GM12878 (cell line): ENCODE measurements around the gene GJC3. TPM values are rescaled to one million over a fixed set of nuclear protein-coding genes. Genes with fewer than 3 reads are reported as not detected.

Experiments used
- ATAC-seq: fragments of 200-7000 bp; cut with Tn5 transposase; 3 replicates; pipeline ENCODE4 v1.9.1; 2020; ENCODE audit warnings: mild to moderate bottlenecking, moderate library complexity
- BruUV-seq: library from RNA; stranded (reverse); fragments of 400-500 nt; replicated peaks from 2 replicates; lab custom pipeline; 2021; lab: Mats Ljungman, UMichigan
- CTCF ChIA-PET: fragments of 300-600 bp; sonication (Branson Sonifier 250); formaldehyde crosslinking; extraction: SDS; loops from one replicate; lab custom pipeline; 2021; ENCODE audit warnings: inconsistent platforms; lab: Yijun Ruan, JAX
- POLR2A ChIA-PET: fragments of 350-600 bp; formaldehyde crosslinking; extraction: SDS; loops from one replicate; lab custom pipeline; 2021; ENCODE audit warnings: inconsistent platforms; lab: Charles Lee
- RAD21 ChIA-PET: fragments of 300-600 bp; sonication (Branson Sonifier 250); formaldehyde crosslinking; loops from one replicate; lab custom pipeline; 2023; ENCODE audit warnings: antibody characterized with exemption; ENCODE audit not compliant: unreplicated experiment; lab: Charles Lee
- SMC1A ChIA-PET: fragments of 300-600 bp; sonication (Branson Sonifier 250); formaldehyde crosslinking; loops from one replicate; lab custom pipeline; 2023; ENCODE audit not compliant: unreplicated experiment, uncharacterized antibody; lab: Charles Lee
- DNase-seq: peaks from one replicate; pipeline ENCODE4 v3.0.0-alpha.2; 2011; ENCODE audit warnings: low read depth, low spot score
- FAIRE-seq: peaks from 3 replicates; lab custom pipeline; 2011; peaks lifted over from hg19 to GRCh38; lab: Jason Lieb, UNC
- H2AFZ ChIP-seq: 2 replicates; pipeline ENCODE4 v1.6.0; 2011; ENCODE audit warnings: low read depth, low read length, control low read depth; ENCODE audit not compliant: control insufficient read depth
- H3K27ac ChIP-seq: 2 replicates; pipeline ENCODE4 v1.5.1; 2011; ENCODE audit warnings: control low read depth; ENCODE audit not compliant: control insufficient read depth, insufficient read depth
- H3K27me3 ChIP-seq, 2 experiments: replicated peaks in 1 of 2; 2 replicates each; pipeline versions ENCODE4 v1.6.0 to v1.6.1; 2011; ENCODE audit warnings: low read length in 1 of 2; ENCODE audit not compliant: control insufficient read depth in 2 of 2, insufficient read depth in 2 of 2
- H3K36me3 ChIP-seq, 2 experiments: 2 replicates each; pipeline ENCODE4 v1.5.1; 2011; ENCODE audit warnings: low read length in 1 of 2; ENCODE audit not compliant: control insufficient read depth in 2 of 2, insufficient read depth in 2 of 2
- H3K4me1 ChIP-seq: 2 replicates; pipeline ENCODE4 v1.6.1; 2011; ENCODE audit warnings: mild to moderate bottlenecking, low read length, moderate library complexity, mixed read lengths; ENCODE audit not compliant: control insufficient read depth, insufficient read depth
- H3K4me2 ChIP-seq: 2 replicates; pipeline ENCODE4 v1.6.0; 2011; ENCODE audit warnings: control low read depth; ENCODE audit not compliant: control insufficient read depth, insufficient read depth
- H3K4me3 ChIP-seq: fragments of 200-600 bp; sonication (generic); 2 replicates; pipeline ENCODE4 v1.5.1; 2016
- H3K79me2 ChIP-seq: 2 replicates; pipeline ENCODE4 v1.6.0; 2011; ENCODE audit warnings: low read length; ENCODE audit not compliant: control insufficient read depth, insufficient read depth
- H3K9ac ChIP-seq: 2 replicates; pipeline ENCODE4 v1.8.0; 2011; ENCODE audit warnings: low read length, control low read depth, mixed read lengths; ENCODE audit not compliant: control insufficient read depth, insufficient read depth
- H3K9me3 ChIP-seq: replicated peaks from 3 replicates; pipeline ENCODE4 v1.5.1; 2011; ENCODE audit warnings: mild to moderate bottlenecking, low read length; ENCODE audit not compliant: control insufficient read depth, insufficient read depth
- H4K20me1 ChIP-seq: 2 replicates; pipeline ENCODE4 v1.6.0; 2011; ENCODE audit not compliant: control insufficient read depth, insufficient read depth
- CEBPB ChIP-seq, 2 experiments: fragments of 150-350 bp in 1 of 2; IDR thresholded peaks; 2 replicates each; pipeline ENCODE4 v1.6.1; 2012 to 2014; ENCODE audit warnings: low read depth in 2 of 2, low read length in 2 of 2, borderline replicate concordance in 1 of 2, inconsistent platforms in 1 of 2
- E2F4 ChIP-seq: IDR thresholded peaks from 2 replicates; pipeline ENCODE4 v1.6.1; 2012; ENCODE audit warnings: low read depth, low read length, improper control_type of control experiment
- EGR1 ChIP-seq, 2 experiments: IDR thresholded peaks; 1 replicate in 1 of 2; 2 replicates in 1 of 2; pipeline ENCODE4 v1.6.1; 2011 to 2012; ENCODE audit warnings: low read depth in 2 of 2, low read length in 2 of 2, borderline replicate concordance in 1 of 2, mild to moderate bottlenecking in 1 of 2, moderate library complexity in 1 of 2
- IKZF2 ChIP-seq, 2 experiments: fragments of 450-650 bp; IDR thresholded peaks; 2 replicates each; pipeline ENCODE4 v1.6.1; 2017; ENCODE audit warnings: mild to moderate bottlenecking in 2 of 2, moderate library complexity in 2 of 2
- NR2F1 ChIP-seq: fragments of 450-650 bp; conservative IDR thresholded peaks from 2 replicates; pipeline ENCODE4 v1.6.1; 2017; ENCODE audit warnings: mild to moderate bottlenecking
- POLR2AphosphoS5 ChIP-seq: IDR thresholded peaks from 2 replicates; pipeline ENCODE4 v1.6.1; 2011; ENCODE audit warnings: mild to moderate bottlenecking, low read length, inconsistent platforms
- RAD21 ChIP-seq: IDR thresholded peaks from 2 replicates; pipeline ENCODE4 v1.6.1; 2011; ENCODE audit warnings: mild to moderate bottlenecking, low read depth, low read length, moderate library complexity; ENCODE audit not compliant: insufficient read depth
- REST ChIP-seq: IDR thresholded peaks from 2 replicates; pipeline ENCODE4 v1.6.1; 2012; ENCODE audit warnings: mild to moderate bottlenecking, low read depth, low read length
- SKIL ChIP-seq: fragments of 450-650 bp; IDR thresholded peaks from 2 replicates; pipeline ENCODE4 v1.6.1; 2017; ENCODE audit warnings: mild to moderate bottlenecking, low read depth, inconsistent platforms; ENCODE audit not compliant: poor library complexity, severe bottlenecking
- SMAD5 ChIP-seq: IDR thresholded peaks from 2 replicates; pipeline ENCODE4 v1.6.1; 2016; ENCODE audit warnings: antibody characterized with exemption, low read depth
- SMC3 ChIP-seq: IDR thresholded peaks from 2 replicates; pipeline ENCODE4 v1.6.1; 2011; ENCODE audit warnings: low read length, improper control_type of control experiment, borderline replicate concordance
- YBX1 ChIP-seq: fragments of 450-650 bp; IDR thresholded peaks from 2 replicates; pipeline ENCODE4 v1.6.1; 2016; ENCODE audit warnings: antibody characterized with exemption
- ZBTB11 ChIP-seq: fragments of 450-650 bp; formaldehyde crosslinking; IDR thresholded peaks from 2 replicates; pipeline ENCODE4 v1.5.0; 2022; ENCODE audit warnings: mild to moderate bottlenecking, missing genetic modification characterization
- ZNF24 ChIP-seq: fragments of 450-650 bp; IDR thresholded peaks from 2 replicates; pipeline ENCODE4 v1.6.1; 2017; ENCODE audit warnings: antibody characterized with exemption, mild to moderate bottlenecking
- WGBS: methylation state at CpG from one replicate; pipeline ENCODE4 v1.1.6; 2016; ENCODE audit warnings: low lambda C conversion rate; ENCODE audit not compliant: insufficient replicate concordance, insufficient coverage; ENCODE audit errors: missing lambda C conversion rate; 5-methylcytosine and 5-hydroxymethylcytosine counted together
- in situ Hi-C: fragments of 300-500 bp; cut with MboI; formaldehyde crosslinking; loops from 9 replicates; pipeline ENCODE4 v1.14.3; 2018; ENCODE audit warnings: mixed read lengths
- intact Hi-C: fragments of 100-400 bp; cut with micrococcal nuclease; formaldehyde crosslinking; loops from one replicate; pipeline ENCODE4 v1.14.2; 2022; ENCODE audit not compliant: unreplicated experiment
- polyA plus RNA-seq, 11 experiments: library from polyadenylated mRNA; depleted of rRNA in 4 of 11; unstranded in 6 of 11; stranded (reverse) in 5 of 11; fragments of >200 nt; fragmentation: Nextera tagmentation in 4 of 11; fragmentation: Illumina TruSeq in 1 of 11; extraction: Ambion mirVana in 4 of 11; extraction: Trizol in 1 of 11; gene quantifications; 1 replicate in 1 of 11; 2 replicates in 10 of 11; pipeline versions ENCODE4 v1.2.1 to v1.2.3, GENCODE V29; 2011 to 2016; ENCODE audit warnings: inconsistent platforms in 2 of 11, missing spikeins in 2 of 11, low read depth in 1 of 11
- total RNA-seq, 4 experiments: library from RNA; depleted of rRNA in 3 of 4; stranded (reverse); fragments of >200 nt in 3 of 4; fragmentation: Illumina TruSeq in 1 of 4; extraction: Trizol in 1 of 4; gene quantifications; 2 replicates each; pipeline versions ENCODE4 v1.2.1 to v1.2.3, GENCODE V29; 2013 to 2021

The GJC3 gene
- total and polyA plus RNA-seq, 10 of the 15 experiments (the other 5 are each of a cell fraction or from before 2014, with no cell fraction given), result 0.06 to 0.18 (median 0.09) TPM; not detected in 6

GRCh38 chr7:99947608-99948007 lies 18.2 kb upstream of the GJC3 start:
- in situ Hi-C loops (no loop called here), intact Hi-C loops (no loop called here)
- Histone ChIP-seq H3K4me3 (no peak overlapping the region), H3K79me2 (no peaks in the 10 kb centered on the region), H3K4me1 (no peaks in the 10 kb centered on the region), H4K20me1 (no peaks in the 10 kb centered on the region), H3K9ac (no peak overlapping the region), H3K36me3 (no peaks in the 10 kb centered on the region), H3K27ac (no peak overlapping the region), H2AFZ (no peak overlapping the region), H3K4me2 (no peak overlapping the region), H3K27me3 (no peaks in the 10 kb centered on the region), H3K9me3 (no peaks in the 10 kb centered on the region; the same call in 2 of the 3 replicates)
- POLR2A ChIA-PET, result no interaction called here
- SMC1A ChIA-PET, result no interaction called here
- CTCF ChIA-PET, result interaction anchor here (1.3 kb wide), 1 partner anchor 34 kb away, joined by 4 read pairs; no protein-coding TSS in a partner anchor
- RAD21 ChIA-PET, result no interaction called here
- WGBS, result 36% methylated on average over 1 of the region's 1 CpG
- no TSS peak for BruUV-seq
- ATAC-seq (no peak), FAIRE-seq (no peak), DNase-seq (no peak)
- no peak for TF ChIP-seq POLR2AphosphoS5
- TF ChIP-seq ZBTB11 (CRISPR knock-in tag), result no peak
- TF ChIP-seq NR2F1, result no peak
- TF ChIP-seq SMAD5, result no peak
- TF ChIP-seq EGR1 (IDR thresholded peaks at IDR 0.05; ENCODE audit: borderline replicate concordance in 1 of 2, low read depth in 2 of 2, low read length in 2 of 2), result no peak
- TF ChIP-seq YBX1, result no peak
- no peak for TF ChIP-seq E2F4
- TF ChIP-seq SKIL, result no peak
- TF ChIP-seq RAD21, result no peak
- TF ChIP-seq ZNF24, result no peak
- no peak for TF ChIP-seq CEBPB (IDR thresholded peaks at IDR 0.05; ENCODE audit: borderline replicate concordance in 1 of 2, low read depth in 2 of 2, low read length in 2 of 2)
- no peak for TF ChIP-seq IKZF2 (IDR thresholded peaks at IDR 0.05)
- TF ChIP-seq REST, result no peak
- TF ChIP-seq SMC3, result no peak
